22Rv1 (cell line): ENCODE data around the gene IL6.

ENCODE experiments used
- ZFX ChIP-seq: fragments of 450-650 bp; IDR thresholded peaks from 2 replicates; pipeline ENCODE4 v1.6.1; 2017; ENCODE audit warnings: antibody characterized with exemption, borderline replicate concordance
- TF ChIP-seq, protein P1 (sequence below): fragments of 450-650 bp; IDR thresholded peaks from 2 replicates; pipeline ENCODE4 v1.5.1; 2017; ENCODE audit warnings: mild to moderate bottlenecking

DNA sequence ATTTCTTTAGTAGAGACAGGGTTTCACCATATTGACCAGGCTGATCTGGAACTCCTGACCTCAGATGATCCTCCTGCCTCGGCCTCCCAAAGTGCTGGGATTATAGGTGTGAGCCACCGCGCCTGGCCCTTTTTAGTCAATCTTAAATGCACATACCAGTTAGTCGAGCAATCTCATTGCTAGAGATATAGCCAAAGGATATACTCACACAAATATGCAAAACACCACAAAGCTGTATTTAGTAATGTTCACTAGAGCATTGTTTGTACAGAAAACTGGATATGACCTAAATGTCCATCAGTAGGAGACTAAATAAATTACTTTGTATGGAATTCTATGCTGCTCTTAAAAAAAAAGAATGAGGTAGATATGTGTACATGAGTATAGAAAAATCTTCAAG lies 24.5 kb upstream of the IL6 start:
- TF ChIP-seq, protein P1, sequence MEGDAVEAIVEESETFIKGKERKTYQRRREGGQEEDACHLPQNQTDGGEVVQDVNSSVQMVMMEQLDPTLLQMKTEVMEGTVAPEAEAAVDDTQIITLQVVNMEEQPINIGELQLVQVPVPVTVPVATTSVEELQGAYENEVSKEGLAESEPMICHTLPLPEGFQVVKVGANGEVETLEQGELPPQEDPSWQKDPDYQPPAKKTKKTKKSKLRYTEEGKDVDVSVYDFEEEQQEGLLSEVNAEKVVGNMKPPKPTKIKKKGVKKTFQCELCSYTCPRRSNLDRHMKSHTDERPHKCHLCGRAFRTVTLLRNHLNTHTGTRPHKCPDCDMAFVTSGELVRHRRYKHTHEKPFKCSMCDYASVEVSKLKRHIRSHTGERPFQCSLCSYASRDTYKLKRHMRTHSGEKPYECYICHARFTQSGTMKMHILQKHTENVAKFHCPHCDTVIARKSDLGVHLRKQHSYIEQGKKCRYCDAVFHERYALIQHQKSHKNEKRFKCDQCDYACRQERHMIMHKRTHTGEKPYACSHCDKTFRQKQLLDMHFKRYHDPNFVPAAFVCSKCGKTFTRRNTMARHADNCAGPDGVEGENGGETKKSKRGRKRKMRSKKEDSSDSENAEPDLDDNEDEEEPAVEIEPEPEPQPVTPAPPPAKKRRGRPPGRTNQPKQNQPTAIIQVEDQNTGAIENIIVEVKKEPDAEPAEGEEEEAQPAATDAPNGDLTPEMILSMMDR, result no peak
- TF ChIP-seq ZFX, result no peak
